HUES6 (cell line): ENCODE data around the gene CDC6.

ENCODE experiments used
- H3K27ac ChIP-seq: 2 replicates; pipeline ENCODE4 v1.7.0; 2013; ENCODE audit warnings: low read depth, mild to moderate bottlenecking, low read length, inconsistent platforms
- H3K27me3 ChIP-seq: 2 replicates; pipeline ENCODE4 v1.6.1; 2013; ENCODE audit warnings: low read length; ENCODE audit not compliant: control insufficient read depth, insufficient read depth
- H3K36me3 ChIP-seq: 2 replicates; pipeline ENCODE4 v1.6.1; 2013; ENCODE audit warnings: low read length; ENCODE audit not compliant: control insufficient read depth, insufficient read depth
- H3K4me1 ChIP-seq: 2 replicates; pipeline ENCODE4 v1.6.1; 2013; ENCODE audit warnings: low read length; ENCODE audit not compliant: control insufficient read depth, insufficient read depth
- H3K4me3 ChIP-seq: 2 replicates; pipeline ENCODE4 v1.5.1; 2013; ENCODE audit warnings: low read depth, low read length
- H3K9ac ChIP-seq: one replicate; pipeline ENCODE4 v1.6.1; 2013; ENCODE audit warnings: mild to moderate bottlenecking, low read length
- H3K9me3 ChIP-seq: 2 replicates; pipeline ENCODE4 v1.6.1; 2013; ENCODE audit warnings: low read depth, low read length; ENCODE audit not compliant: control insufficient read depth, insufficient read depth

The CDC6 gene

GRCh38 chr17:40287494-40288369, at the start of gene CDC6:
Gene CDC6 (plus strand): TSS chr17:40287879. CDS start chr17:40289421, 1,542 bp downstream.
- Histone ChIP-seq H3K4me1 (no peaks in the 10 kb centered on the region; the same call in 1 of the 2 replicates), H3K27ac (peak within 1 kb of the TSS; percentile 90), H3K9me3 (no peaks in the 10 kb centered on the region)

GRCh38 chr17:40241252-40241834, 46.3 kb upstream of the CDC6 start:
- Histone ChIP-seq H3K9ac (no peak overlapping the region), H3K4me1 (no peaks in the 10 kb centered on the region), H3K4me3 (no peak overlapping the region), H3K9me3 (no peaks in the 10 kb centered on the region), H3K27ac (no peak overlapping the region), H3K27me3 (no peaks in the 10 kb centered on the region), H3K36me3 (no peaks in the 10 kb centered on the region)

More at GRCh38 chr17:40287494-40288369, at the start of gene CDC6:
- Histone ChIP-seq H3K9ac (peak within 1 kb of the TSS; percentile 98), H3K27me3 (no peaks in the 10 kb centered on the region), H3K4me3 (peak within 1 kb of the TSS; percentile 96), H3K36me3 (peaks cover 33% of the 10 kb centered on the region)

- no peak overlapping the region for H3K9ac ChIP-seq
- no peaks in the 10 kb centered on the region for H3K4me1 ChIP-seq
- H3K9me3 ChIP-seq = no peaks in the 10 kb centered on the region
- H3K27ac ChIP-seq = no peak overlapping the region
- no peaks in the 10 kb centered on the region for H3K27me3 ChIP-seq
- no peaks in the 10 kb centered on the region for H3K36me3 ChIP-seq
- no peak overlapping the region for H3K4me3 ChIP-seq
These were observed 44.9 kb upstream of the CDC6 start for GRCh38 chr17:40242774-40243173.

- Histone ChIP-seq H3K36me3 (no peaks in the 10 kb centered on the region), H3K4me3 (no peak overlapping the region), H3K27ac (no peak overlapping the region)
These were observed 43.9 kb upstream of the CDC6 start for GRCh38 chr17:40243761-40244160.

GRCh38 chr17:40244255-40244654, 43.4 kb upstream of the CDC6 start:
- H3K27me3 ChIP-seq = no peaks in the 10 kb centered on the region
- H3K36me3 ChIP-seq = no peaks in the 10 kb centered on the region
- no peak overlapping the region for H3K9ac ChIP-seq
- H3K4me3 ChIP-seq = no peak overlapping the region
- no peak overlapping the region for H3K27ac ChIP-seq
- H3K9me3 ChIP-seq = no peaks in the 10 kb centered on the region
- no peaks in the 10 kb centered on the region for H3K4me1 ChIP-seq

More at GRCh38 chr17:40243761-40244160, 43.9 kb upstream of the CDC6 start:
- Histone ChIP-seq H3K27me3 (no peaks in the 10 kb centered on the region), H3K9me3 (no peaks in the 10 kb centered on the region), H3K9ac (no peak overlapping the region), H3K4me1 (no peaks in the 10 kb centered on the region)

- no peak overlapping the region for H3K9ac ChIP-seq
- no peaks in the 10 kb centered on the region for H3K27me3 ChIP-seq
- H3K4me1 ChIP-seq = no peaks in the 10 kb centered on the region
- no peaks in the 10 kb centered on the region for H3K9me3 ChIP-seq
- H3K4me3 ChIP-seq = no peak overlapping the region
- H3K36me3 ChIP-seq = no peaks in the 10 kb centered on the region
- H3K27ac ChIP-seq = no peak overlapping the region
These were observed 39.7 kb upstream of the CDC6 start for GRCh38 chr17:40247926-40248495.

- Histone ChIP-seq H3K9ac (no peak overlapping the region), H3K9me3 (no peaks in the 10 kb centered on the region), H3K36me3 (no peaks in the 10 kb centered on the region), H3K27me3 (no peaks in the 10 kb centered on the region), H3K4me3 (no peak overlapping the region), H3K4me1 (no peaks in the 10 kb centered on the region), H3K27ac (no peak overlapping the region)
These were observed 39.2 kb upstream of the CDC6 start for GRCh38 chr17:40248507-40248906.

- Histone ChIP-seq H3K9me3 (no peaks in the 10 kb centered on the region), H3K4me1 (no peaks in the 10 kb centered on the region), H3K9ac (no peak overlapping the region), H3K27me3 (no peaks in the 10 kb centered on the region), H3K36me3 (peaks cover 5% of the 10 kb centered on the region; the same call in 1 of the 2 replicates), H3K4me3 (no peak overlapping the region), H3K27ac (no peak overlapping the region)
These were observed 36.1 kb upstream of the CDC6 start for GRCh38 chr17:40251576-40251975.

GRCh38 chr17:40253565-40253964, 34.1 kb upstream of the CDC6 start:
- H3K9ac ChIP-seq = no peak overlapping the region
- no peaks in the 10 kb centered on the region for H3K4me1 ChIP-seq
- H3K27ac ChIP-seq = no peak overlapping the region
- no peak overlapping the region for H3K4me3 ChIP-seq
- H3K27me3 ChIP-seq = no peaks in the 10 kb centered on the region
- H3K9me3 ChIP-seq = no peaks in the 10 kb centered on the region
- peaks cover 16% of the 10 kb centered on the region for H3K36me3 ChIP-seq

- Histone ChIP-seq H3K4me3 (no peak overlapping the region), H3K27ac (no peak overlapping the region), H3K9me3 (no peaks in the 10 kb centered on the region), H3K27me3 (no peaks in the 10 kb centered on the region), H3K36me3 (peaks cover 44% of the 10 kb centered on the region), H3K9ac (no peak overlapping the region), H3K4me1 (no peaks in the 10 kb centered on the region; the same call in 1 of the 2 replicates)
These were observed 28.2 kb upstream of the CDC6 start for GRCh38 chr17:40259505-40259904.

- H3K27me3 ChIP-seq = no peaks in the 10 kb centered on the region
- H3K36me3 ChIP-seq = peaks cover 54% of the 10 kb centered on the region
- no peaks in the 10 kb centered on the region; the same call in 1 of the 2 replicates for H3K4me1 ChIP-seq
- H3K9me3 ChIP-seq = no peaks in the 10 kb centered on the region
- no peak overlapping the region for H3K9ac ChIP-seq
- H3K4me3 ChIP-seq = no peak overlapping the region
- H3K27ac ChIP-seq = no peak overlapping the region
These were observed 27.2 kb upstream of the CDC6 start for GRCh38 chr17:40260528-40260927.
